IMR-90 (cell line): ENCODE measurements around the gene ADAMTS12. TPM values are rescaled to one million over a fixed set of nuclear protein-coding genes. Genes with fewer than 3 reads are reported as not detected.

Experiments used
- ATAC-seq: fragments of 200-7000 bp; cut with Tn5 transposase; 2 replicates; pipeline ENCODE4 v1.9.1; 2020; ENCODE audit warnings: low read depth, mild to moderate bottlenecking, moderate library complexity
- BruUV-seq: library from RNA; stranded (reverse); fragments of 400-500 nt; replicated peaks from 2 replicates; lab custom pipeline; 2021; lab: Mats Ljungman, UMichigan
- CTCF ChIA-PET: fragments of 300-600 bp; formaldehyde crosslinking; extraction: SDS; loops from one replicate; lab custom pipeline; 2021; ENCODE audit warnings: antibody characterized with exemption; lab: Yijun Ruan, JAX
- POLR2A ChIA-PET: fragments of 300-600 bp; sonication (Branson Sonifier 250); formaldehyde crosslinking; loops from one replicate; lab custom pipeline; 2022; ENCODE audit warnings: antibody characterized with exemption; ENCODE audit not compliant: unreplicated experiment; lab: Charles Lee
- DNase-seq: peaks from one replicate; pipeline ENCODE4 v3.0.0; 2013
- H2AFZ ChIP-seq: replicated peaks from 2 replicates; pipeline ENCODE3; 2013; ENCODE audit warnings: low read length, mild to moderate bottlenecking; ENCODE audit not compliant: poor library complexity
- H2AK5ac ChIP-seq: 2 replicates; pipeline ENCODE4 v1.6.1; 2013; ENCODE audit warnings: low read depth, low read length, inconsistent platforms
- H2AK9ac ChIP-seq: replicated peaks from 2 replicates; pipeline ENCODE3; 2013; ENCODE audit warnings: mild to moderate bottlenecking, low read depth, low read length, moderate library complexity; ENCODE audit not compliant: poor library complexity
- H2BK120ac ChIP-seq: 2 replicates; pipeline ENCODE4 v1.6.1; 2013; ENCODE audit warnings: low read depth, low read length, inconsistent platforms
- H2BK15ac ChIP-seq: 3 replicates; pipeline ENCODE4 v1.6.1; 2013; ENCODE audit warnings: low read depth, low read length, inconsistent platforms
- H2BK20ac ChIP-seq: 2 replicates; pipeline ENCODE4 v1.6.1; 2013; ENCODE audit warnings: low read depth, mild to moderate bottlenecking, inconsistent platforms, low read length, moderate library complexity
- H2BK5ac ChIP-seq: 2 replicates; pipeline ENCODE4 v1.6.1; 2013; ENCODE audit warnings: mild to moderate bottlenecking, low read depth, low read length, inconsistent platforms; ENCODE audit not compliant: poor library complexity, severe bottlenecking
- H3K14ac ChIP-seq: replicated peaks from 2 replicates; pipeline ENCODE4 v1.6.1; 2013; ENCODE audit warnings: low read depth, low read length, inconsistent platforms
- H3K18ac ChIP-seq: 2 replicates; pipeline ENCODE4 v1.6.1; 2013; ENCODE audit warnings: low read depth, low read length, control low read depth
- H3K23ac ChIP-seq: 2 replicates; pipeline ENCODE4 v1.6.1; 2013; ENCODE audit warnings: low read depth, low read length, inconsistent platforms
- H3K27ac ChIP-seq: 2 replicates; pipeline ENCODE4 v1.5.1; 2013; ENCODE audit warnings: mild to moderate bottlenecking, control low read depth, low read length; ENCODE audit not compliant: insufficient read depth
- H3K27me3 ChIP-seq: 2 replicates; pipeline ENCODE4 v1.6.1; 2013; ENCODE audit warnings: low read length; ENCODE audit not compliant: control insufficient read depth, insufficient read depth
- H3K36me3 ChIP-seq: 2 replicates; pipeline ENCODE4 v1.6.1; 2013; ENCODE audit warnings: low read length, mixed read lengths; ENCODE audit not compliant: control insufficient read depth, insufficient read depth
- H3K4ac ChIP-seq: 2 replicates; pipeline ENCODE4 v1.6.1; 2013; ENCODE audit warnings: low read depth, low read length, inconsistent platforms
- H3K4me1 ChIP-seq: 2 replicates; pipeline ENCODE4 v1.6.1; 2013; ENCODE audit warnings: low read length, mixed read lengths; ENCODE audit not compliant: control insufficient read depth, insufficient read depth
- H3K4me2 ChIP-seq: 2 replicates; pipeline ENCODE4 v1.6.1; 2013; ENCODE audit warnings: low read depth, mild to moderate bottlenecking, control low read depth, low read length, moderate library complexity
- H3K4me3 ChIP-seq: 2 replicates; pipeline ENCODE4 v1.5.1; 2013; ENCODE audit warnings: low read depth, mild to moderate bottlenecking, control low read depth, low read length, moderate library complexity; ENCODE audit not compliant: insufficient read depth
- H3K56ac ChIP-seq: 2 replicates; pipeline ENCODE4 v1.6.1; 2013; ENCODE audit warnings: low read length, inconsistent platforms; ENCODE audit not compliant: insufficient read depth; ENCODE audit errors: extremely low read depth
- H3K79me1 ChIP-seq, 2 experiments: 2 replicates each; pipeline ENCODE4 v1.6.1; 2013; ENCODE audit warnings: low read length in 2 of 2, inconsistent platforms in 1 of 2, low read depth in 1 of 2
- H3K9ac ChIP-seq: 2 replicates; pipeline ENCODE4 v1.6.1; 2013; ENCODE audit warnings: low read depth, low read length, control low read depth
- H3K9me1 ChIP-seq: 2 replicates; pipeline ENCODE4 v1.6.1; 2013; ENCODE audit warnings: low read length, inconsistent platforms; ENCODE audit not compliant: insufficient read depth
- H3K9me3 ChIP-seq: 2 replicates; pipeline ENCODE4 v1.6.1; 2013; ENCODE audit warnings: low read length; ENCODE audit not compliant: control insufficient read depth, insufficient read depth
- H4K20me1 ChIP-seq: 2 replicates; pipeline ENCODE4 v1.6.1; 2013; ENCODE audit warnings: low read length, inconsistent platforms; ENCODE audit not compliant: insufficient read depth
- H4K5ac ChIP-seq: 2 replicates; pipeline ENCODE4 v1.6.1; 2013; ENCODE audit warnings: mild to moderate bottlenecking, low read depth, low read length, control low read depth
- H4K8ac ChIP-seq, 2 experiments: 2 replicates each; pipeline ENCODE4 v1.6.1; 2013; ENCODE audit warnings: low read depth in 2 of 2, low read length in 2 of 2, control low read depth in 1 of 2, inconsistent platforms in 1 of 2
- H4K91ac ChIP-seq: 2 replicates; pipeline ENCODE4 v1.6.1; 2013; ENCODE audit warnings: low read depth, low read length, inconsistent platforms; ENCODE audit not compliant: insufficient read depth
- CEBPB ChIP-seq: IDR thresholded peaks from 2 replicates; pipeline ENCODE4 v1.6.1; 2012; ENCODE audit warnings: low read depth, low read length, improper control_type of control experiment
- CHD1 ChIP-seq: IDR thresholded peaks from 2 replicates; pipeline ENCODE4 v1.6.1; 2012; ENCODE audit warnings: low read depth, low read length, improper control_type of control experiment
- CTCF ChIP-seq: conservative IDR thresholded peaks from 2 replicates; pipeline ENCODE4 v1.5.1; 2012; ENCODE audit warnings: mild to moderate bottlenecking, low read depth, low read length, improper control_type of control experiment
- FOS ChIP-seq: fragments of 150-350 bp; IDR thresholded peaks from 2 replicates; pipeline ENCODE4 v1.6.1; 2016; ENCODE audit warnings: low read depth, low read length
- MAFK ChIP-seq: IDR thresholded peaks from 2 replicates; pipeline ENCODE4 v1.6.1; 2012; ENCODE audit warnings: low read depth, low read length, improper control_type of control experiment
- MXI1 ChIP-seq: IDR thresholded peaks from 2 replicates; pipeline ENCODE4 v1.6.1; 2012; ENCODE audit warnings: low read depth, mild to moderate bottlenecking, low read length, moderate library complexity, borderline replicate concordance
- NFE2L2 ChIP-seq: fragments of 150-350 bp; IDR thresholded peaks from 2 replicates; pipeline ENCODE4 v1.6.1; 2016; ENCODE audit warnings: low read depth, mild to moderate bottlenecking, low read length
- POLR2A ChIP-seq: IDR thresholded peaks from 2 replicates; pipeline ENCODE4 v1.6.1; 2012; ENCODE audit warnings: mild to moderate bottlenecking, low read depth, low read length
- RAD21 ChIP-seq: IDR thresholded peaks from 2 replicates; pipeline ENCODE4 v1.6.1; 2012; ENCODE audit warnings: low read length, improper control_type of control experiment
- RFX5 ChIP-seq: IDR thresholded peaks from 2 replicates; pipeline ENCODE4 v1.8.0; 2012; ENCODE audit warnings: low read depth, mild to moderate bottlenecking, low read length, moderate library complexity
- WGBS, 2 experiments: methylation state at CpG; one replicate each; pipeline versions ENCODE4 v1.1.5 to v1.1.7; 2013; ENCODE audit warnings: missing lambda C conversion rate in 2 of 2; ENCODE audit not compliant: insufficient read length in 1 of 2; ENCODE audit errors: extremely low coverage in 2 of 2; 5-methylcytosine and 5-hydroxymethylcytosine counted together
- dilution Hi-C: fragments of 300-500 bp; cut with HindIII; formaldehyde crosslinking; loops from one replicate; pipeline ENCODE4 v1.14.3; 2018; ENCODE audit warnings: low sequenced_read_pairs; ENCODE audit not compliant: unreplicated experiment
- in situ Hi-C: fragments of 300-500 bp; cut with MboI; formaldehyde crosslinking; loops from 3 replicates; pipeline ENCODE4 v1.14.3; 2019; ENCODE audit warnings: low sequenced_read_pairs, inconsistent platforms, mixed read lengths
- intact Hi-C: fragments of 100-400 bp; cut with micrococcal nuclease; formaldehyde crosslinking; loops from 2 replicates; pipeline ENCODE4 v1.10.0; 2022
- polyA plus RNA-seq, 3 experiments: library from polyadenylated mRNA; depleted of rRNA; stranded (reverse); fragments of >200 nt; gene quantifications; 2 replicates each; pipeline ENCODE4 v1.2.3, GENCODE V29; 2012; ENCODE audit warnings: low replicate concordance in 1 of 3
- total RNA-seq: library from RNA; depleted of rRNA; stranded (reverse); fragments of >200 nt; gene quantifications from 2 replicates; pipeline ENCODE4 v1.2.3, GENCODE V29; 2012
- TF ChIP-seq, protein P1 (sequence below): fragments of 150-350 bp; IDR thresholded peaks from 2 replicates; pipeline ENCODE4 v1.6.1; 2017; ENCODE audit warnings: mild to moderate bottlenecking, antibody characterized with exemption, low read length, low read depth

ADAMTS12 gene
- total and polyA plus RNA-seq, 2 of the 4 experiments (the other 2 are of a cell fraction), result 27.3 to 51.3 TPM

DNA sequence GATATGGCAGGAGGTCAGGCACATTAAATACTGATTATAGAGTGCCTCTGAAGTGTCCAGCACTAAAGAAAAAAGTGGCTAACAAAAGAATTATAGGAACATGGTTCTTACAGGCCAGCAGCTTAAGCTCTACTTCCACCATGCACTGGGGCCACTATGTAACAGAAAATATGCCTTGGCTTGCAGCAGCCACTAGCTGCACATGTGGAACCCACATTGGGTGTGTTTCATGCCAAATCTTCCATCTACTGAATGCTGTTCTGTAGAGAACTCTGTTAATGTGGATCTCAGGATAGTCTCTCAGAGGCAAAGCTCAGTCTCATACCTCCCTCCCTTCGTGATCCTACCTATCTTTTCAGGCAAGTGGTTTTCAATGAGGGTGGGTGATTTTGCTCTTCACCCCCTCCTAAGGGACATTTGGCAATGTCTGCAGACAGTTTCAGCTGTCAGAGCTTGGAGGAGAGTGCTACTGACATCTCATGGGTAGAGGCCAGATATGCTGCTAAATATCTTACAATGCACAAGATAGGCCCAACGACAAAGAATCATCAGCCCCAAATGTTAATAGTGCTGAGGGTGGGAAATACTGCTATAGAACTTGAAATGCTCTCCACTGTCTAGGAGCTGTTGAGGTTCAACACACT lies 232.1 kb downstream of the ADAMTS12 start:
- ChIA-PET CTCF (no interaction called here), POLR2A (no interaction called here)

More for the DNA sequence above, 232.1 kb downstream of the ADAMTS12 start:
- DNase-seq (no peak), ATAC-seq (no peak)
- Histone ChIP-seq H3K4me3 (no peak overlapping the region), H2BK20ac (no peak overlapping the region), H2BK5ac (no peak overlapping the region), H3K9me1 (peaks cover 3% of the 10 kb centered on the region; the same call in 1 of the 2 replicates), H3K14ac (no peak overlapping the region), H3K4ac (no peak overlapping the region), H3K4me2 (no peak overlapping the region), H3K9ac (no peak overlapping the region), H3K27me3 (no peaks in the 10 kb centered on the region), H3K9me3 (no peaks in the 10 kb centered on the region), H2BK15ac (no peak overlapping the region), H4K8ac (no peak overlapping the region), H4K20me1 (no peaks in the 10 kb centered on the region), H3K23ac (no peak overlapping the region), H4K5ac (no peak overlapping the region), H2AFZ (no peak overlapping the region), H3K36me3 (peaks cover 6% of the 10 kb centered on the region; the same call in 1 of the 2 replicates), H2AK9ac (no peak overlapping the region), H2AK5ac (no peak overlapping the region), H3K4me1 (peaks cover 2% of the 10 kb centered on the region; the same call in 1 of the 2 replicates), H3K18ac (no peak overlapping the region), H3K79me1 (no peaks in the 10 kb centered on the region), H4K91ac (no peak overlapping the region), H2BK120ac (no peak overlapping the region), H3K56ac (no peak overlapping the region), H3K27ac (no peak overlapping the region)
- no TSS peak for BruUV-seq
- dilution Hi-C loops (no loop called here), in situ Hi-C loops (no loop called here), intact Hi-C loops (no loop called here)
- no CpG with 5 or more reads among the region's 2 CpGs for WGBS, 2 experiments
- TF ChIP-seq, protein P1, sequence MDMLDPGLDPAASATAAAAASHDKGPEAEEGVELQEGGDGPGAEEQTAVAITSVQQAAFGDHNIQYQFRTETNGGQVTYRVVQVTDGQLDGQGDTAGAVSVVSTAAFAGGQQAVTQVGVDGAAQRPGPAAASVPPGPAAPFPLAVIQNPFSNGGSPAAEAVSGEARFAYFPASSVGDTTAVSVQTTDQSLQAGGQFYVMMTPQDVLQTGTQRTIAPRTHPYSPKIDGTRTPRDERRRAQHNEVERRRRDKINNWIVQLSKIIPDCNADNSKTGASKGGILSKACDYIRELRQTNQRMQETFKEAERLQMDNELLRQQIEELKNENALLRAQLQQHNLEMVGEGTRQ, result no peak
- TF ChIP-seq CHD1 (no peak), MXI1 (no peak), CTCF (no peak), RAD21 (no peak), FOS (no peak), RFX5 (no peak), NFE2L2 (no peak), POLR2A (no peak), MAFK (no peak), CEBPB (no peak)
